ENCODE results near the gene ME3.
A peak's percentile ranks its signal among the peaks of the same experiment; 100 is the strongest.
"Not testable (repeated sequence)": the region's sequence is repeated elsewhere in the genome, so short reads cannot be mapped to it uniquely, and the experiment has no call there.

The ME3 gene

DNA sequence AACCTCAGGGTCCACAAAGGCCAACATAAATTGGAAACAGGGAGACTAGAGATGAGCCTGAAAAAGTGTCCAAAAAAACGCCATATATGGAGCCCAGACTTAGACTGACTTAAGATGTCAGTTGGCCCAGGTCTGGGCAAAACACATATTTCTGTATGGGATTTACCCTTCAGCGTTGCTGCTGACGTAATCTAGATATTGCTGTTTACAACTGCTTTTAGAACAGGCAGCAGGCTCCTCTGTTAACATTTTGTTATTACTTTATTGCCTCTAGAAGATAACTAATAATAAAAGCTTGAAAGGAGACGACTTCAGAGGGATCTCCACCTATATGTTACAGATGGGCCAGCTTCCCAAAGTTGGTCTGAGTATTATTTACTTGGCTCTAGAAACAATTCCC is 8.7 kb downstream of the ME3 start:
- no peak for DNase-seq (ENCODE audit: low read depth in 2 of 2)

DNA sequence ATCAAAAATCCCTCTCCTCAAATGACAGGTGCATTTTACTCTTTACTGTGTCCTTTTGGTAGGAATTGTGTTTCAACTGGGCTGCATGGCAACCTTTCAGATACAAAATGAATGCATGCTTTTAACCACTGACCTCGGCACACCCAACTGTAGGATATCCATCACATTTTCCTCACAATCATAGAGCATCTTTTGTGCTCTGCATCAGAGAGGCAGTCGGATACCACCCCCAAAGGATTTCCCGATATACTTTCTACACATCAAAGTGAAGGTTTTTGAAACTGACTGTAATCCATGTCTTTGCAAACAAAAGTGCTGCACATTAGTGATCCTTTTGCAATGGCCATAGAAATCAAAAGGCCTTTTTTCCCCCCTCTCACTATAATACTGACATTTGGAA is 9.1 kb downstream of the ME3 start:
- no peak for DNase-seq (ENCODE audit: low read depth in 2 of 2)

DNA sequence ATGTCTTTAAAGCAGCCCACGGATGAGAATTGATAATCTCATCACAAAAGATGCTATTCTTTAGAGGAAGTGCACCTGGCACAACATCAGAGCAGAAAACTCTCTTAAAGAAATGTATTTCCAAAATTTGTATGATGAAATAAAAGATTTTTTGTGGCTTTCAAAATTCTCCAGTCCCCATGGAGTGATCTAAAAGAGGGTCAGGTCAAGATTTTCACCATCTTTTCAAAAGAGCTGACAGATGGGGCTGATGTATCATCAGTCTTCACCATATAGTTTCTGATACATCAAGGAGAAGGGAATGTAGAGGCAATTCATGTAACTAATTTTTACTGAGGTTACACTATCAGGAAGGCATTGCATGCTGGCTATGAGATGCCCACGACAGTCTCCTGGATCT is 11.7 kb downstream of the ME3 start:
- no peak for DNase-seq (ENCODE audit: low read depth in 2 of 2)

DNA sequence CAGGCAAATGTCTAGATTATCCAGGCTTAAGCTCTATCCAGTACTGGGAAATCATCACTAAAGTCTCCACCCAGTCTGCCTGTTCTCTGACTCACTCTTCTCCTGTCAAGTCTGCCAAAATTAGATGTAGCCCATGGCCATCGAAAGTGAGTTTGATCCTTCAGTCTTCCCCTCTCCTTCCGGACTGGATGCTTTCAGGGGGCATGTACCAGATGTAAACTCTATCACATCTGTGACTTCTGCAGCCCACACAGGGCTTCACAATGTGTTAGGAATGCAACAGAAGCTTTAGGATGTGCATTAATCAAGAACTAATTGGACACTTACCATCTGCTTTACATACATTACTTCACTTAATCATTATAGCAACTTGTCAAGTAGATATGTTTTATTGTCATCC is 12.3 kb downstream of the ME3 start:
- no peak for DNase-seq (ENCODE audit: low read depth in 2 of 2)

GRCh38 chr11:86658534-86658933 is 13.9 kb downstream of the ME3 start:
- no peak for DNase-seq (ENCODE audit: low read depth in 2 of 2)

- DNase-seq (ENCODE audit: low read depth in 2 of 2), result not testable (repeated sequence)
These were observed 27.2 kb downstream of the ME3 start for GRCh38 chr11:86645212-86645611.

DNA sequence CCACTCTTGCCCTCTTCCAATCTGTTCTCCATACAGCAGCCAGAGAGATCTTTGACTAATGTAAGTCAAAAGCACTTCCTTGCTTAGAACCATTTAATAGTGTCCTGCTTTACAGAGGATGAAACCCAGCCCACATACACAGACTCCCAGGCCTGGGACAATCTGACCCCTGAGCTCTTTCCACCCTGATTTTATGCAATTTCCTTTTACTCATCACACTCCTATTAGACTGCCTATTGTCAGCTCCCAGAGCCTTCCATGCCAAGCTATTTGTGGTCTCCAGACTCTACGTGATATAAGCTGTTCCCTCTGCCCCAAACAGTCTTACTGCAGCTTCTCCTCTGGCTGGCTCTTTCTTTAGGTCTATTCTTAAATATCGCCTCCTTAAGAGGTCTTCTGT is 28.1 kb downstream of the ME3 start:
- no peak for DNase-seq (ENCODE audit: low read depth in 2 of 2)

DNA sequence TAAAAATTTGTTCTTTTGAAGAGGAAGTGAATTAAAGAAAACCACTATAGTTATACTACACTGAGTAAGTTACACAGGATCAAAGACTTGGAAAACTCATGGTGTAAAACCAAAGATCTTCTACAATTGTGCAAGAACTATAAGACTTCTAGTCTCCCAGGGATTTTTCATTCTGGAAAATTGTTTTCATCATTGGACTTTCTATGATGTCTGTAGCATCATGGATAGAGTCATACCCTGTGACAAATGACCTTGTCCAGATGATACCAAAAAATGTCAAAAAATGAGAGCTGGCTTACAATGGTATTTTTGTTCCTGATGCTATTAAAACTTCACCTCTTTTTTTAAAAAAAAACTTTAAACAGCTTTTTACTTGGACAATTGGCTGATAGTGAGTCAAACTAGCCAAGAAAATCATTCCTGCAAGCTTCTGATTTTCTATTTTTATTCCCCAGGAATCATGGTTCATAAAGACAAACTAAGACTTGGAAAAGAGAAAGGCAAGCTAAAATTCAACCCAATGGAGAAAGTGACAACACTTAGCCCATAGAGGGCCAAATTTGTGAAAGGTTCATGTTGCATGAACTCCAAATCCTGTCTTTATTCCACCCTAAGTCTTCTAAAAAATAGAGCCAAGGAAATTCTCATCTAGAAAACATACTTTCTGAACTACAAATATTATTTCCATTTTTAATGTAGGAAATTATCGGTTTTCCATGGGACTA is 30.7 kb downstream of the ME3 start:
- no peak for DNase-seq (ENCODE audit: low read depth in 2 of 2)

DNA sequence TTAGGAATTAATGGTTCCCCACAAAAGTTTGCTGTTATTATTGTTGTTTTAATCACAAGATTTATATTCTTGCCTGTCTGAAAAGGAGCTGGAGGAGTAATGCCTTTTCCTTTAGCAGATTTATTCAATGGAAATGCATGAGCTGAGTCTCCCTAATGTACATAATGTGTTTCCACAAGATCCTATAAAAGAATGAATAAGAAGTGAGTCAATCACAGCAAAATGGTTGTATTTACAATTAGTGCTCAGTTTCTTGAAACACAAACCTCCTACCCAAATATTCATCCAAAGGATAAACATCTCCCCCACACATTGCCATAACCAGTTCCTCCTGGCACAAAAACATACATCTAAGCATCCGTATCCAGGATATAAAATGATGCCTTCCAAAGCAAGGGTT is 33.3 kb downstream of the ME3 start:
- DNase-seq (ENCODE audit: low read depth in 2 of 2), result no peak

DNA sequence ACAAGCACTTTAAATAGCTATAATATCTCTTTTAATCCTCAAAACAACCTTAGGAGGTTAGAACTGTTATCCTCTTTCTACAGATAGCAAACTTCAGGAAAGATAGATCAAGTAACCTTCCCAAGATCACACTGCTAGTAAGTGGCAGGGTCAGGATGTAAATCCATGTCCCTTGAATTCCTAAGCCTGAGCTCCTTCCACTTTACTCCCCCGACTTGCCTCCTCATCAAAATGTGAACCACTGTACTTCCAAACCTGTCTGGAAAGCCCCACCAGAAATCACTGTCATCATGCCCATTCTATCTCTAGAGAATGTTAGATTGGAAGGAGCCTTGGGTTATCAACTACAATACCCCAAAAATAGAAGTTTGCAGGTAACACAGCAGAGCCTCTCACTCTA is 33.7 kb downstream of the ME3 start:
- no peak for DNase-seq (ENCODE audit: low read depth in 2 of 2)

DNA sequence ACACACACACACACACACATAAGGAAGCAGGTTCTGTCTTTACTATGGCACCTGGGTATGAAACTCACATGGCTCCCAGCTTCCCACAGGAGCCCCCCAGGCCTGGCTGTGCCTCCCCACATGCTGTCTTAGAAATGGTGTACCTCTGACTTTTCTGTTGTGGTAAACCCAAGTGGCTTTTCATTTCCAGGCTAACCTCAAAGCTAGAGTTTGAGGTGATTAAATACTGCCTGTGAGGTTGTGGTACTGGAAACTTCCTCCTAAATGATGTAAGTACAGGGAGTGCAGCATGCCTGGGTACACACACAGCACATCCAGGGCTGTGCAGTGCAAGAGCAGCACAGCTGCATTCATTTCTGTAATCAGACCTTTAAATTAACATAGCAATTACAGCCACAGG is 34.4 kb downstream of the ME3 start:
- DNase-seq (ENCODE audit: low read depth in 2 of 2), result no peak

- DNase-seq (ENCODE audit: low read depth in 2 of 2), result no peak
These were observed 36.1 kb downstream of the ME3 start for GRCh38 chr11:86636275-86636674.

DNA sequence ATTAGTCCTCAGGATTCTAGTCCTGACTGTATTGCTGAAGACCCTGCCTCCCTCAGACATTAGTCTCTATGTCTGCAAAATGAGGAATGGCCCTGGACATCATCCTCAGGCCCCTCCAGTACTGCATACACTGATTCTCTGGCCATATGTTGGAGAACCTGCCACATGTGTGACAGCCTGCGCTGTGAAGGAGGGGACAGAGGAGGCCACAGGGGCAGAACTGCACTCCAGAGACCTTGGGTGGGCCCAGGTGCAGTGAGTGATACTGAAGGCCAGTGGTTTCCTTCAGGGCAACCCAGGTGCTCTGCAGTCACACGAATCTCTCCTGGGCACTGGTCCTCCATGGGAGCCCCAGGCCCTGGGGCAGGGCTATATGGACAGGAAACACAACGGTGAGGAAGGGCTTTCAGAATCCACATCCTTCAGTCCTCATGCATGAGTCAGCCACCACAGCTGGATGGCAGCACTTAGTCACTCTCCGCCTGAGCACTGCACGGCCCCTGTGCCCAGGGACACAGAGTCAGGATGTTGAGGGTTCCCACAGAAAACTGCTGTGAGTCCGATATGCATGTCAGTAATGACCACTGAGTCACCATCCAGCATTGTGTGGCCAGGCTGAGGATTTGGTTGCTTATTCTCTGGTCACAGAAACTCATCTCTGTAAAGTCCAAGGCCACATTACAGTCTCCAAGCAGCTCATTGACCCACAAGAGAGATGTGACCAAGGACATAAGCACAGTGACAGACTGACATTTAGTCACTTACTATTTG is 39.7 kb downstream of the ME3 start:
- peak in 1 of 2 donors; percentile 41 for DNase-seq (ENCODE audit: low read depth in 2 of 2)

- DNase-seq (ENCODE audit: low read depth in 2 of 2), result no peak
These were observed 42.0 kb downstream of the ME3 start for GRCh38 chr11:86630229-86630981.

DNA sequence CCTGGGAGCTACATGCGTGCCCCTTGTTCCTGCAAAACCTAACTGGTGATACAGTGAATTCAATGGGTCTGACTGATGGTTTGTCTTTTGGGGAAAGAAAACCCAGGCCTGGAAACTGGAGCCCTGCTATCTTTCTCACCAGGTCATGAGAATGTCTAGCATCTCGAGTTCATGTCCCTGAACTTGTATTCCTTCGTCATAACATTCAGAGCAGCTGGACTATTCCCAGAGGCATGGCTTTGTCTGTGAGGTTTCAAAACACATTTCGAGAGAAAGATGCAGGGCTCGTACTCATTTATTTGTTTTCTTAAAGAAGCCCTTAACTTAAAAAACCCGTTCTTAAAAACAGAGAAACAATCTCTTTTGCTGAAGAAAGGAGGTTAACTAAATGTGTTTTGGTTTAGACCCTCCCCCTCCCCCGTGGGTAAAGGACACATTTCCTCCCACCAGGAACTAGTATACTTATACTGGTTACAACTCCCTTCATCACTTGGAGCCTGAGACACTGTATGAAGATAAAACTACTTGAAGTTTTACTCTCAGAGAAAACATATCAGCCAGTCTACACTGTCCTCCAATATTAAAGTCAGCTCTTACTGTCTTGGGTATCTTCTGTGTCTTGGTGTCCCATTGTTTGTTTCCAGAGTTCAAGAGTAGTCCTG is 43.2 kb downstream of the ME3 start:
- no peak for DNase-seq (ENCODE audit: low read depth in 2 of 2)

GRCh38 chr11:86627776-86628455 is 44.5 kb downstream of the ME3 start:
- DNase-seq (ENCODE audit: low read depth in 2 of 2), result no peak

DNA sequence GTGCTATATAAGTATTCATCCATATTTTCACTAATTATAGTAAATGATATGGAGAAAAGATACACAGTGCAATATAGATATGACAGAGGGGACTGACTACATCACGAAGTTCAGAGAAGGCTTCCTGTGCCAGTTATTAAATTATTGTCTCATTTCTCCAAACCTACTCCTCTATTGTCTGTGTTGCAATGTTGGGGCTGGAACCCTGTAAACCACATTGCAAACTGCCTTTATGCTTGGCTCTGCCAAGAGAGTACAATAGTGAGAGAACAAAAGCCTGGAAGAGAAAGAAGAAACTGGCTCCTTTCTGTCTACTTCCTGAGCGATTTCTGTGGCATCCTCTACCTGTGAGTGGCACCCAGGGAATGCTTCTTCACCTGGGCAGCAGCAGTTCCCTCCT is 46.4 kb downstream of the ME3 start:
- no peak for DNase-seq (ENCODE audit: low read depth in 2 of 2)

DNA sequence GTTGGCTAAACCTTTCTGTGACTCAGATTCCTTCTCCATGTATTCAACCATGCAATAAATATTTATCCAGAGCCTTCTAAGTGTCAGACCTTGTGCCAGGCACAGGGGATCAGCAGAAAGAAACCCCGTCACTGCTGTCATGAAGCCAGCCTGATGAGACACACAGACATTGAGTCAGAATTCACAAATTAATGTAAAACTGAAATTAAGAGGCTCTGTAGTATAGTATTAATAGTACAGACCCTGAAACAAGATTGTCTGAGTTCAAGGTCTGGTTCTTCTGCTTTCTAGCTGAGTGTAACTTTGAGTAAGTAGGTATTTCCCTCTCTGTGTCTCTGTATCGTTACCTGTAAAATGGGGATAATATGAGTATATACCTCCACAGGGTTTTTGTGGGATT is 46.9 kb downstream of the ME3 start:
- DNase-seq (ENCODE audit: low read depth in 2 of 2), result no peak

DNA sequence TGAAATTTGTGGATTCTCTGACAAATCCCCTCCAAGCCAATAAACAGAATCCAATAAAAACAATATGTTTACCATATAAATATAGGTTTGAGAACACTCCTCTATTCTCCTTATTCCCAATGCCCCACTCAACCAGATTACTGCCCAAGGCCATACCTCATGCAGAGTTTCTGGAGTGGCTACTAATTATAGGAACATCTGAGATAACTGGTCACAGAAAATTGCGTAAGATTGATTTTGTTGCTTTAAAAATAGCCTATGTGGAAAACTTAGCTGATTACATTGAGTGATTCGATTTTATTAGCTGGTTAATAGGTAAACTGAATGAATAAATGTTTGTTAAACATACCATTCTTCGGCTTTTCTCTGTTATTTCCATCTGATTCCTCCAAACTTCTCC is 48.0 kb downstream of the ME3 start:
- DNase-seq (ENCODE audit: low read depth in 2 of 2), result no peak

- DNase-seq (ENCODE audit: low read depth in 2 of 2), result no peak
These were observed 48.7 kb downstream of the ME3 start for GRCh38 chr11:86623736-86624135.

- DNase-seq (ENCODE audit: low read depth in 2 of 2), result no peak
These were observed 49.3 kb downstream of the ME3 start for GRCh38 chr11:86623041-86623621.
